Effector memory CD4-positive, alpha-beta T cell (primary cell): ENCODE data around the gene TMEM258.

Experiments used
- DNase-seq, 3 donors: peaks; one replicate each; pipeline ENCODE4 v3.0.0-alpha.2; 2020
- H3K27ac ChIP-seq: 2 replicates; pipeline ENCODE4 v1.7.0; 2013; ENCODE audit warnings: mild to moderate bottlenecking, low read length, moderate library complexity; ENCODE audit not compliant: insufficient read depth, poor library complexity, severe bottlenecking
- H3K27me3 ChIP-seq: replicated peaks from 2 replicates; pipeline ENCODE4 v1.7.0; 2013; ENCODE audit warnings: mild to moderate bottlenecking, low read length; ENCODE audit not compliant: insufficient read depth, control insufficient read depth, poor library complexity, severe bottlenecking
- H3K36me3 ChIP-seq: 2 replicates; pipeline ENCODE4 v1.7.0; 2013; ENCODE audit warnings: mild to moderate bottlenecking, low read length, moderate library complexity; ENCODE audit not compliant: control insufficient read depth, insufficient read depth
- H3K4me1 ChIP-seq: 2 replicates; pipeline ENCODE4 v1.7.0; 2013; ENCODE audit warnings: low read length, mild to moderate bottlenecking; ENCODE audit not compliant: control insufficient read depth, insufficient read depth, poor library complexity, severe bottlenecking
- H3K4me3 ChIP-seq: 2 replicates; pipeline ENCODE4 v1.7.0; 2013; ENCODE audit warnings: low read length, low read depth, mild to moderate bottlenecking; ENCODE audit not compliant: insufficient read depth, poor library complexity, severe bottlenecking
- H3K9me3 ChIP-seq: 2 replicates; pipeline ENCODE4 v1.7.0; 2013; ENCODE audit warnings: mild to moderate bottlenecking, low read length, moderate library complexity; ENCODE audit not compliant: control insufficient read depth

TMEM258 gene

DNA sequence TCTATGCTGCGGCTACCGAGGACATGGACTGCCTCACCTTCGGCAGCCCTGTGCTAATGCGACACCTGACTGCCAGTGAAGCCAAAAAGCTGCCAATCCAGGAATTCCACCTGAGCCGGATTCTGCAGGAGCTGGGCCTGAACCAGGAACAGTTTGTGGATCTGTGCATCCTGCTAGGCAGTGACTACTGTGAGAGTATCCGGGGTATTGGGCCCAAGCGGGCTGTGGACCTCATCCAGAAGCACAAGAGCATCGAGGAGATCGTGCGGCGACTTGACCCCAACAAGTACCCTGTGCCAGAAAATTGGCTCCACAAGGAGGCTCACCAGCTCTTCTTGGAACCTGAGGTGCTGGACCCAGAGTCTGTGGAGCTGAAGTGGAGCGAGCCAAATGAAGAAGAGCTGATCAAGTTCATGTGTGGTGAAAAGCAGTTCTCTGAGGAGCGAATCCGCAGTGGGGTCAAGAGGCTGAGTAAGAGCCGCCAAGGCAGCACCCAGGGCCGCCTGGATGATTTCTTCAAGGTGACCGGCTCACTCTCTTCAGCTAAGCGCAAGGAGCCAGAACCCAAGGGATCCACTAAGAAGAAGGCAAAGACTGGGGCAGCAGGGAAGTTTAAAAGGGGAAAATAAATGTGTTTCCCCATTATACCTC is 3.6 kb upstream of the TMEM258 start:
- Histone ChIP-seq H3K27me3 (no peaks in the 10 kb centered on the region), H3K4me1 (peaks cover 17% of the 10 kb centered on the region), H3K9me3 (no peaks in the 10 kb centered on the region), H3K27ac (no peak overlapping the region), H3K36me3 (no peaks in the 10 kb centered on the region), H3K4me3 (no peak overlapping the region)
- DNase-seq: no peak

DNA sequence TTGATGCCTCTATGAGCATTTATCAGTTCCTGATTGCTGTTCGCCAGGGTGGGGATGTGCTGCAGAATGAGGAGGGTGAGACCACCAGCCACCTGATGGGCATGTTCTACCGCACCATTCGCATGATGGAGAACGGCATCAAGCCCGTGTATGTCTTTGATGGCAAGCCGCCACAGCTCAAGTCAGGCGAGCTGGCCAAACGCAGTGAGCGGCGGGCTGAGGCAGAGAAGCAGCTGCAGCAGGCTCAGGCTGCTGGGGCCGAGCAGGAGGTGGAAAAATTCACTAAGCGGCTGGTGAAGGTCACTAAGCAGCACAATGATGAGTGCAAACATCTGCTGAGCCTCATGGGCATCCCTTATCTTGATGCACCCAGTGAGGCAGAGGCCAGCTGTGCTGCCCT is 3.1 kb upstream of the TMEM258 start:
- Histone ChIP-seq H3K9me3 (no peaks in the 10 kb centered on the region), H3K27ac (no peak overlapping the region), H3K36me3 (no peaks in the 10 kb centered on the region), H3K4me1 (peaks cover 17% of the 10 kb centered on the region), H3K27me3 (no peaks in the 10 kb centered on the region), H3K4me3 (no peak overlapping the region)
- DNase-seq: no peak

- H3K4me1 ChIP-seq: peaks cover 17% of the 10 kb centered on the region
- H3K36me3 ChIP-seq: peaks cover 3% of the 10 kb centered on the region
- DNase-seq: no peak
- H3K4me3 ChIP-seq: no peak overlapping the region
- no peaks in the 10 kb centered on the region for H3K9me3 ChIP-seq
- H3K27me3 ChIP-seq: no peaks in the 10 kb centered on the region
- no peak overlapping the region for H3K27ac ChIP-seq
Measured at GRCh38 chr11:61794579-61794978, 2.2 kb upstream of the TMEM258 start.

DNA sequence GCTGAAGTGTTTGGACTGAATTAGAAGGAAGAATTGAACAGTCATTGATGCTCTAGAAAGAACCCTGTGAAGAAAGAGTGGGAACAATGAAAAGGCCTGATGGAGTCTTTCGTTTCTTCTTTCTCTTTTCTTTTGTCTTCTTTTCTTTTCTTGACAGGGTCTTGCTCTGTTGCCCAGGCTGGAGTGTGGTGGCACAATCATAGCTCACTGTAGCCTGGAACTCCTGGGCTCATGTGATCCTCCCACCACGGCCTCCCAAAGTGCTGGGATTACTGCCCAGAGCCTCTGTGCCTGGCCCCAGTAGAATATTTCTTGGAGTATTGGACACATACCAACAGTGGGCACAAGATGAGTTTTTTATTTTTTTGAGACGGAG is 1.4 kb upstream of the TMEM258 start:
- Histone ChIP-seq H3K9me3 (no peaks in the 10 kb centered on the region), H3K27me3 (no peaks in the 10 kb centered on the region), H3K36me3 (peaks cover 10% of the 10 kb centered on the region), H3K4me1 (peaks cover 17% of the 10 kb centered on the region), H3K4me3 (no peak overlapping the region), H3K27ac (no peak overlapping the region)
- DNase-seq: no peak

DNA sequence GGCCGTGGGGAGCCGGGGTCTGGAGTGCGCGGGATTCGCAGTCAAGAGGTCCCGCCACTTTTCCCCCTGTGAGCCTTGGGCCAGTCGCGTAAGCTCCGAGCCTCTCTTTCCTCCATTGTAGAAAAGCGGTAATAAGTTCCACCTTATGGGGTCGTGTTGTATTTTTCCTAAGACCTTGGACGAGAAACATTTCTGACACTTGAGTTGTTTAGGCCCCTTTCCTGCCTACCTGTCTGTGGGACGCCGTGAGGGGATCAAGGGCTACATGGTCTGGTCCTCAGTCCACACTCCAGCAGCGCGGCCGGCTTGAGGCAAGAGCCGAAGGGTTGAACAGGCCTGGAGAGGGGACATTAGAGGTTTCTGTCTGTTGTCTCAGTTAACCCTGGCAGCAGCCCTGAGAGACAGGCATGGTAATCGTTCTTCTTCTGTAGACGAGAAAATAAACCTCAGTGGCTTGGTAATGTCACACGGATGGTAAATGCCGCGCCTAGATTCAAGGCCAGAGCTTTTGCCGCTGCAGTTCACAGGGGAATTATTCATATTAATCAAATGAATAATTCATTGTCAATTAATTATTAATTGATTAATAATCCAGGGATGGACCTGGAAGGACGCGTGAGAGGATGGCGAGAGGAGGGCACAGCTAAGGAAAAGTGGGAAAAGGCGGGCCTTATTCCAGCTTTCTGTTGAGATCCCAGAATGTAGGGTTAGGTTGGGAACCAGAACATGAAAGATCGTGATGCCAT is 857 bp upstream of the TMEM258 start:
- Histone ChIP-seq H3K4me1 (peaks cover 17% of the 10 kb centered on the region), H3K27ac (peak overlapping the region; percentile 93), H3K36me3 (peaks cover 14% of the 10 kb centered on the region), H3K4me3 (peak overlapping the region; percentile 75), H3K9me3 (no peaks in the 10 kb centered on the region), H3K27me3 (no peaks in the 10 kb centered on the region)
- no peak for DNase-seq

- Histone ChIP-seq H3K27me3 (no peaks in the 10 kb centered on the region), H3K36me3 (peaks cover 28% of the 10 kb centered on the region), H3K9me3 (no peaks in the 10 kb centered on the region), H3K4me1 (peaks cover 17% of the 10 kb centered on the region), H3K4me3 (peak overlapping the region; percentile 75), H3K27ac (peak overlapping the region; percentile 93)
- peak; percentile 10 to 38 (median 19) for DNase-seq
Measured at GRCh38 chr11:61791737-61792309, 576 bp downstream of the TMEM258 start.

GRCh38 chr11:61787928-61788491 is 4.4 kb downstream of the TMEM258 start:
- no peak overlapping the region for H3K27ac ChIP-seq
- H3K27me3 ChIP-seq: no peaks in the 10 kb centered on the region
- H3K4me3 ChIP-seq: no peak overlapping the region
- no peaks in the 10 kb centered on the region for H3K9me3 ChIP-seq
- H3K4me1 ChIP-seq: peaks cover 9% of the 10 kb centered on the region
- peaks cover 52% of the 10 kb centered on the region for H3K36me3 ChIP-seq
- no peak for DNase-seq

DNA sequence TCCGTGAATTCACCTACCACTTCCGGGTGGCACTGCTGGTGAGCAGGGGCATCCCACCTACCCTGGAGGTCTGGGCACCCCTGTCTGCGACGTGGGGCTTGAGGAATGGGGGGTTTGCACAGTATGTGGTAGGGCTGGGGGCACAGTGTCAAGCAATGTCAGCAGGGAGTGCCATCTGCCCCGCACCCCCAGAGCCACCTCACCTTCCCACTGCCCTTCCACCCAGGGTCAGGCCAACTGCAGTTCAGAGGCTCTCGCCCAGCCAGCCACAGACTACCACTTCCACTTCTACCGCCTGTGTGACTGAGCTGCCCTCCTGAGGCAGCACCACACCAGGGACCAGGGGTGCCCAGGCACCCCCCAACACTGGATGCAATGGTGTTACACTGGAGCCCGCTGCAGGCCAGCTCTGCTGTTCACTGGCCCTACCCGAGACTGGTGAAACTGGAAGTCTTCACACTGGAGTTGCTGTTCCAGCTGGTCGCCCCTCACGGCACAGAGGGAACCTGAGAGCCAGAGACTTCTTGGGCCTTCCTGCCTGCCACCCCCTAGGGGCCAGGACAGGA is 6.5 kb downstream of the TMEM258 start:
- DNase-seq: no peak
- Histone ChIP-seq H3K27me3 (no peaks in the 10 kb centered on the region), H3K27ac (no peak overlapping the region), H3K36me3 (peaks cover 52% of the 10 kb centered on the region), H3K4me1 (no peaks in the 10 kb centered on the region), H3K9me3 (no peaks in the 10 kb centered on the region), H3K4me3 (no peak overlapping the region)

DNA sequence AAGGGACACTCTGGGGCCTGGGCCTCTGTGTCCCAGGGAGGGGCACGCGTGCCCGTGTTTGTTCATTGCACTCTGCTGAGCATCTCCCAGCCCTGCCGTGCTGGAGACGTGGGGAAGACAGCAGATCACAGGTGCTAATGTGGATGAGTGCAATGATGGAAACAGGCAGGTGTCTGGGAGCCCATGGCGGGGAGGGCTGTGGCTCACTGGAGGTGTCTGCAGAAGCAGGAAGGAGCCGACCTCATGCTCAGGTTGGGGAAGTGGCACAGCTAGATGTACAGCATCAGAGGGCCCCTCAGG is 7.9 kb downstream of the TMEM258 start:
- no peaks in the 10 kb centered on the region for H3K27me3 ChIP-seq
- peaks cover 47% of the 10 kb centered on the region for H3K36me3 ChIP-seq
- no peak overlapping the region for H3K27ac ChIP-seq
- DNase-seq: no peak
- H3K4me1 ChIP-seq: no peaks in the 10 kb centered on the region
- H3K9me3 ChIP-seq: no peaks in the 10 kb centered on the region
- no peak overlapping the region for H3K4me3 ChIP-seq
